Measurements from ENCODE around the gene TMEM63A.

- TF ChIP-seq TAF1 (IDR thresholded peaks at IDR 0.05; ENCODE audit: borderline replicate concordance, low read depth, low read length) = no peak
- TF ChIP-seq, protein P1, sequence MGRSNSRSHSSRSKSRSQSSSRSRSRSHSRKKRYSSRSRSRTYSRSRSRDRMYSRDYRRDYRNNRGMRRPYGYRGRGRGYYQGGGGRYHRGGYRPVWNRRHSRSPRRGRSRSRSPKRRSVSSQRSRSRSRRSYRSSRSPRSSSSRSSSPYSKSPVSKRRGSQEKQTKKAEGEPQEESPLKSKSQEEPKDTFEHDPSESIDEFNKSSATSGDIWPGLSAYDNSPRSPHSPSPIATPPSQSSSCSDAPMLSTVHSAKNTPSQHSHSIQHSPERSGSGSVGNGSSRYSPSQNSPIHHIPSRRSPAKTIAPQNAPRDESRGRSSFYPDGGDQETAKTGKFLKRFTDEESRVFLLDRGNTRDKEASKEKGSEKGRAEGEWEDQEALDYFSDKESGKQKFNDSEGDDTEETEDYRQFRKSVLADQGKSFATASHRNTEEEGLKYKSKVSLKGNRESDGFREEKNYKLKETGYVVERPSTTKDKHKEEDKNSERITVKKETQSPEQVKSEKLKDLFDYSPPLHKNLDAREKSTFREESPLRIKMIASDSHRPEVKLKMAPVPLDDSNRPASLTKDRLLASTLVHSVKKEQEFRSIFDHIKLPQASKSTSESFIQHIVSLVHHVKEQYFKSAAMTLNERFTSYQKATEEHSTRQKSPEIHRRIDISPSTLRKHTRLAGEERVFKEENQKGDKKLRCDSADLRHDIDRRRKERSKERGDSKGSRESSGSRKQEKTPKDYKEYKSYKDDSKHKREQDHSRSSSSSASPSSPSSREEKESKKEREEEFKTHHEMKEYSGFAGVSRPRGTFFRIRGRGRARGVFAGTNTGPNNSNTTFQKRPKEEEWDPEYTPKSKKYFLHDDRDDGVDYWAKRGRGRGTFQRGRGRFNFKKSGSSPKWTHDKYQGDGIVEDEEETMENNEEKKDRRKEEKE (IDR thresholded peaks at IDR 0.05) = no peak
- TF ChIP-seq, protein P2, sequence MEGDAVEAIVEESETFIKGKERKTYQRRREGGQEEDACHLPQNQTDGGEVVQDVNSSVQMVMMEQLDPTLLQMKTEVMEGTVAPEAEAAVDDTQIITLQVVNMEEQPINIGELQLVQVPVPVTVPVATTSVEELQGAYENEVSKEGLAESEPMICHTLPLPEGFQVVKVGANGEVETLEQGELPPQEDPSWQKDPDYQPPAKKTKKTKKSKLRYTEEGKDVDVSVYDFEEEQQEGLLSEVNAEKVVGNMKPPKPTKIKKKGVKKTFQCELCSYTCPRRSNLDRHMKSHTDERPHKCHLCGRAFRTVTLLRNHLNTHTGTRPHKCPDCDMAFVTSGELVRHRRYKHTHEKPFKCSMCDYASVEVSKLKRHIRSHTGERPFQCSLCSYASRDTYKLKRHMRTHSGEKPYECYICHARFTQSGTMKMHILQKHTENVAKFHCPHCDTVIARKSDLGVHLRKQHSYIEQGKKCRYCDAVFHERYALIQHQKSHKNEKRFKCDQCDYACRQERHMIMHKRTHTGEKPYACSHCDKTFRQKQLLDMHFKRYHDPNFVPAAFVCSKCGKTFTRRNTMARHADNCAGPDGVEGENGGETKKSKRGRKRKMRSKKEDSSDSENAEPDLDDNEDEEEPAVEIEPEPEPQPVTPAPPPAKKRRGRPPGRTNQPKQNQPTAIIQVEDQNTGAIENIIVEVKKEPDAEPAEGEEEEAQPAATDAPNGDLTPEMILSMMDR (IDR thresholded peaks at IDR 0.05 in 2 of 3, conservative IDR thresholded peaks at IDR 0.05 in 1 of 3; ENCODE audit: control insufficient read depth in 2 of 3, extremely low read depth in 1 of 3, insufficient read depth in 1 of 3, low read depth in 3 of 3, low read length in 3 of 3) = no peak
- TF ChIP-seq POLR2AphosphoS5 (IDR thresholded peaks at IDR 0.05; ENCODE audit: low read length) = no peak
- no peak for TF ChIP-seq EZH2 (IDR thresholded peaks at IDR 0.05; ENCODE audit: borderline replicate concordance, control insufficient read depth, low read depth, low read length)
- TF ChIP-seq POLR2A (IDR thresholded peaks at IDR 0.05; ENCODE audit: low read depth, low read length) = no peak
- TF ChIP-seq EP300 (IDR thresholded peaks at IDR 0.05; ENCODE audit: borderline replicate concordance in 1 of 2, control insufficient read depth in 1 of 2, low read depth in 2 of 2, low read length in 2 of 2) = no peak
Measured at GRCh38 chr1:225857256-225857655, 24.9 kb downstream of the TMEM63A start.
